AG10803 (cell line): ENCODE measurements around the gene KLHDC10.
"Not testable (repeated sequence)": the region's sequence is repeated elsewhere in the genome, so short reads cannot be mapped to it uniquely, and the experiment has no call there.

Experiments used
- DNase-seq: peaks from one replicate; pipeline ENCODE4 v3.0.0; 2010; ENCODE audit warnings: low read depth
- H3K4me3 ChIP-seq: 2 replicates; pipeline ENCODE4 v1.5.1; 2011; ENCODE audit warnings: mild to moderate bottlenecking, low read length, control low read depth
- TF ChIP-seq, protein P1 (sequence below): conservative IDR thresholded peaks from 2 replicates; pipeline ENCODE4 v1.5.1; 2011; ENCODE audit warnings: mild to moderate bottlenecking, low read length, control low read depth, inconsistent platforms

The KLHDC10 gene

GRCh38 chr7:130179631-130180030 lies 109.3 kb downstream of the KLHDC10 start:
- TF ChIP-seq, protein P1, sequence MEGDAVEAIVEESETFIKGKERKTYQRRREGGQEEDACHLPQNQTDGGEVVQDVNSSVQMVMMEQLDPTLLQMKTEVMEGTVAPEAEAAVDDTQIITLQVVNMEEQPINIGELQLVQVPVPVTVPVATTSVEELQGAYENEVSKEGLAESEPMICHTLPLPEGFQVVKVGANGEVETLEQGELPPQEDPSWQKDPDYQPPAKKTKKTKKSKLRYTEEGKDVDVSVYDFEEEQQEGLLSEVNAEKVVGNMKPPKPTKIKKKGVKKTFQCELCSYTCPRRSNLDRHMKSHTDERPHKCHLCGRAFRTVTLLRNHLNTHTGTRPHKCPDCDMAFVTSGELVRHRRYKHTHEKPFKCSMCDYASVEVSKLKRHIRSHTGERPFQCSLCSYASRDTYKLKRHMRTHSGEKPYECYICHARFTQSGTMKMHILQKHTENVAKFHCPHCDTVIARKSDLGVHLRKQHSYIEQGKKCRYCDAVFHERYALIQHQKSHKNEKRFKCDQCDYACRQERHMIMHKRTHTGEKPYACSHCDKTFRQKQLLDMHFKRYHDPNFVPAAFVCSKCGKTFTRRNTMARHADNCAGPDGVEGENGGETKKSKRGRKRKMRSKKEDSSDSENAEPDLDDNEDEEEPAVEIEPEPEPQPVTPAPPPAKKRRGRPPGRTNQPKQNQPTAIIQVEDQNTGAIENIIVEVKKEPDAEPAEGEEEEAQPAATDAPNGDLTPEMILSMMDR: no peak
- DNase-seq: no peak
- no peak overlapping the region for H3K4me3 ChIP-seq

DNA sequence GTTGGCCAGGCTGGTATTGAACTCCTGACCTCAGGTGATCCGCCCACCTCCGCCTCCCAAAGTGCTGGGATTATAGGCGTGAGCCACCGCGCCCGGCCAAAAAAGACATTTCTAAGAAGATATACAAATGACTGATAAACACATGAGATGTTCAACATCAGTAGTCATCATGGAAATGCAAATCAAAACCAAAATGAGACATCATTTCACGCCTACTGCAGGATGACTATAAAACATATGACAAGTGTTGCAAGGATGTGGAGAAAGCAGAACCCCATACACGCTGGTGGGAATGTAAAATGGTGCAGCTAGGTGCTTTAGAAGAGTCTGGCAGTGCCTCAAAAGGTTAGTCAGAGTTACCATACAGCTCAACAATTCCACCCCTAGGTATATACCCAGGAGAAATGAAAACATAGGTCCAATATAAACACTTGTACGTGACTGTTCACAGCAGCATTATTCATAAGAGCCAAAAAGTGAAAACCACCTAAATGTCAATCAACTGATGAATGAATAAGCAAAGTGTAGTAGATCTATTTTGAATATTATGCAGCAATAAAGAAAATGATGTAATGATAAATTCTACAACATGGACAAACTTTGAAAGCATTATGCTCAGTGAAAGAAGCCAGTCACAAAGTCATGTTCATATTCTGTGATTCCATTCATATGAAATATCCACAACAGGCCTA lies 110.4 kb downstream of the KLHDC10 start:
- DNase-seq: no peak
- no peak overlapping the region for H3K4me3 ChIP-seq
- TF ChIP-seq, protein P1: no peak

GRCh38 chr7:130181263-130181605 lies 110.9 kb downstream of the KLHDC10 start:
- no peak overlapping the region for H3K4me3 ChIP-seq
- DNase-seq: no peak
- TF ChIP-seq, protein P1: no peak

DNA sequence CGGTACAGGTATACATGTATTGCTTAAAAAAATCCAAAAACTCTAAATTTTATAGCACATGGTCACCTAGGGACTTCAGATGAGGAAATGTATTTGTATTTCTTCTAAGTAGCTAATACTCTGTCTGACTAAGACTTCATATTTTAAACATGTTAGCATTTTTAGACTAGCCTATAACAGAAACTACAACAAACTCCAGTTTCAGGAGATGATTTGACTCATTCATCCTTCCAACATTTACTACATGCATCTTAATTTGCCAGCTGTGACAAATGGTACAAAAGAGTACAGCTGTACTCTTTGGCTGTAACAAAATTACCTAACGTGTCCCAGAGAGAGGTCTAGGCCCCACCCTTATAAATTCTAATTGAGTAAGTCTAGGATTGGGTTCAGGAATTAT lies 112.7 kb downstream of the KLHDC10 start:
- TF ChIP-seq, protein P1: no peak

DNA sequence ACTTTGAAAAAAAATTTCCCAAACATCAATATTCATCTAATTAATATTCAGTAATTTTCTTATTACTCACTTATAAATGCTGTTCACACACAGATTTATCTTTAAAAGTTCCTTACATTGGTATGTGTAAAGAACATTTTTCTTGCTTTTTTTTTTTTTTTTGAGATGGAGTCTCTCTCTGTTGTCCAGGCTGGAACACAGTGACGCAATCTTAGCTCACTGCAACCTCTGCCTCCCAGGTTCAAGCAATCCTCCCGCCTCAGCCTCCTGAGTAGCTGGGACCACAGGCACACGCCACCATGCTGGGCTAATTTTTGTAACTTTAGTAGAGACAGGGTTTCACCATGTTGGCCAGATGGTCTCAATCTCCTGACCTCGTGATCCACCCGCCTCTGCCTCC lies 114.0 kb downstream of the KLHDC10 start:
- not testable (repeated sequence) for H3K4me3 ChIP-seq, DNase-seq

More for the DNA sequence above, 112.7 kb downstream of the KLHDC10 start:
- DNase-seq: no peak
- no peak overlapping the region for H3K4me3 ChIP-seq
